Adrenal gland (tissue), 12 donors: ENCODE measurements around the gene SIL1. TPM values are rescaled to one million over a fixed set of nuclear protein-coding genes. Genes with fewer than 3 reads are reported as not detected.
A peak's percentile ranks its signal among the peaks of the same experiment; 100 is the strongest.

Source experiments
- DNase-seq, 7 donors: peaks; one replicate each; pipeline ENCODE4 v3.0.0-alpha.2; 2019 to 2020
- H3K27ac ChIP-seq, 5 donors: fragments of 200-600 bp; sonication (generic) in 4 of 5; 1 replicate in 3 of 5; 2 replicates in 2 of 5; pipeline versions ENCODE4 v1.5.1 to v1.8.0; 2016 to 2020; ENCODE audit warnings: mild to moderate bottlenecking in 1 of 5
- H3K27me3 ChIP-seq: fragments of 200-600 bp; 2 replicates; pipeline ENCODE4 v1.8.0; 2021
- H3K36me3 ChIP-seq, 2 donors: fragments of 200-600 bp; replicated peaks in 1 of 2; 1 replicate in 1 of 2; 2 replicates in 1 of 2; pipeline versions ENCODE4 v1.5.1 to v1.8.0; 2018 to 2022
- H3K4me1 ChIP-seq, 2 donors: fragments of 200-600 bp; replicated peaks in 1 of 2; 1 replicate in 1 of 2; 2 replicates in 1 of 2; pipeline versions ENCODE4 v1.5.1 to v1.8.0; 2018 to 2021
- H3K4me3 ChIP-seq, 4 donors: fragments of 200-600 bp; sonication (generic) in 3 of 4; one replicate each; pipeline ENCODE4 v1.5.1; 2016 to 2018
- H3K9me3 ChIP-seq, 3 donors: fragments of 200-600 bp; sonication (generic) in 1 of 3; replicated peaks in 1 of 3; 1 replicate in 2 of 3; 2 replicates in 1 of 3; pipeline versions ENCODE4 v1.5.1 to v1.8.0; 2016 to 2021
- CTCF ChIP-seq, 6 experiments: fragments of 450-650 bp in 4 of 6; fragments of 200-600 bp in 2 of 6; sonication (generic) in 1 of 6; IDR thresholded peaks; 1 replicate in 5 of 6; 2 replicates in 1 of 6; pipeline versions ENCODE4 v1.5.1 to v1.8.0; 2016 to 2021; ENCODE audit warnings: antibody characterized with exemption in 6 of 6, mild to moderate bottlenecking in 2 of 6, moderate library complexity in 1 of 6
- POLR2A ChIP-seq, 2 donors: fragments of 450-650 bp; IDR thresholded peaks; one replicate each; pipeline ENCODE4 v1.6.1; 2017; ENCODE audit warnings: antibody characterized with exemption in 2 of 2, mild to moderate bottlenecking in 2 of 2, moderate library complexity in 1 of 2
- WGBS, 4 donors: extraction: QIAGEN DNeasy Blood & Tissue Kit in 2 of 4; methylation state at CpG; one replicate each; pipeline versions ENCODE4 v1.1.5 to v1.1.7; 2013 to 2017; 5-methylcytosine and 5-hydroxymethylcytosine counted together
- intact Hi-C, 2 donors: fragments of 100-400 bp; cut with DNase I; formaldehyde crosslinking; loops; one replicate each; pipeline versions ENCODE4 v1.14.1 to v1.15.0; 2022 to 2023
- polyA plus RNA-seq, 3 donors: library from polyadenylated mRNA; stranded (reverse); fragments of 200-250 nt in 2 of 3; fragments of 350-450 nt in 1 of 3; fragmentation: Illumina TruSeq in 1 of 3; extraction: RNeasy Lipid Tissue Mini Kit (QIAGEN cat#74804) in 1 of 3; gene quantifications; one replicate each; pipeline ENCODE4 v1.2.3, GENCODE V29; 2013 to 2014
- total RNA-seq, 9 donors: library from RNA; depleted of rRNA in 4 of 9; stranded (reverse); fragments of >200 nt in 4 of 9; fragments of 120-200 nt in 1 of 9; fragmentation: NEBNext Ultra II Directional in 1 of 9; extraction: Animal tissue kit (Norgen Biotek cat#: 25700) in 1 of 9; gene quantifications; one replicate each; pipeline versions ENCODE4 v1.1.0 to v1.2.4, GENCODE V29; 2013 to 2023
- donor health status: healthy with polysubstance abuse.
- donor health status: Bipolar disorder and iron deficiency.
- donor health status: DM: yes; HTN: yes; CAD: no.
- donor health status: DM: no; HTN: no; CAD: no.
- donor health status: DM: no; HTN: no; CAD: no.
- donor health status: DM: yes; HTN: yes; CAD: no.

The SIL1 gene
- total and polyA plus RNA-seq, 12 donors = 81.9 to 313 (median 142) TPM

- Histone ChIP-seq H3K9me3 (no peaks in the 10 kb centered on the region), H3K4me1 (peaks cover 7 to 19% of the 10 kb centered on the region in 2 donors), H3K27ac (peak overlapping the region in 2 of 5 donors; percentile 6 to 36), H3K4me3 (no peak overlapping the region), H3K36me3 (no peaks in the 10 kb centered on the region), H3K27me3 (no peaks in the 10 kb centered on the region)
- TF ChIP-seq POLR2A (IDR thresholded peaks at IDR 0.05) (no peak), CTCF (IDR thresholded peaks at IDR 0.05) (no peak)
- DNase-seq = peak in 3 of 7 donors; percentile 9 to 20 (median 11)
- intact Hi-C loops = no loop called here
- WGBS, 4 donors = 91 to 97% (median 93%) methylated on average over 4 of the region's 4 CpGs
Observed at GRCh38 chr5:138990986-138991590, 207.1 kb downstream of the SIL1 start.

- Histone ChIP-seq H3K27ac (peak overlapping the region; percentile 53 to 80 (median 66)), H3K27me3 (no peaks in the 10 kb centered on the region), H3K9me3 (no peaks in the 10 kb centered on the region), H3K4me1 (peaks cover 7 to 28% of the 10 kb centered on the region in 2 donors), H3K36me3 (no peaks in the 10 kb centered on the region), H3K4me3 (no peak overlapping the region)
- WGBS, 4 donors = 53 to 82% (median 64%) methylated on average over 5 to 6 of the region's 6 CpGs
- intact Hi-C loops = no loop called here
- no peak for TF ChIP-seq CTCF (IDR thresholded peaks at IDR 0.05)
- TF ChIP-seq POLR2A (IDR thresholded peaks at IDR 0.05) = peak in 1 of 2 donors; percentile 50
- peak; percentile 63 to 89 (median 84) for DNase-seq
Observed at GRCh38 chr5:138989720-138990119, 208.4 kb downstream of the SIL1 start.

GRCh38 chr5:138986186-138986800 is 211.9 kb downstream of the SIL1 start:
- H3K27me3 ChIP-seq = no peaks in the 10 kb centered on the region
- no peak for TF ChIP-seq POLR2A (IDR thresholded peaks at IDR 0.05)
- TF ChIP-seq CTCF (IDR thresholded peaks at IDR 0.05) = no peak
- H3K27ac ChIP-seq = no peak overlapping the region
- H3K36me3 ChIP-seq = no peaks in the 10 kb centered on the region
- no peak overlapping the region for H3K4me3 ChIP-seq
- intact Hi-C loops = no loop called here
- WGBS, 4 donors = 66 to 74% (median 69%) methylated on average over 5 of the region's 5 CpGs
- H3K4me1 ChIP-seq = peaks cover 7 to 32% of the 10 kb centered on the region in 2 donors
- peak in 1 of 7 donors; percentile 41 for DNase-seq
- H3K9me3 ChIP-seq = no peaks in the 10 kb centered on the region

GRCh38 chr5:138985683-138986082 is 212.5 kb downstream of the SIL1 start:
- Histone ChIP-seq H3K4me1 (peaks cover 7 to 28% of the 10 kb centered on the region in 2 donors), H3K27me3 (no peaks in the 10 kb centered on the region), H3K4me3 (no peak overlapping the region), H3K9me3 (no peaks in the 10 kb centered on the region), H3K36me3 (no peaks in the 10 kb centered on the region), H3K27ac (no peak overlapping the region)
- no peak for TF ChIP-seq POLR2A (IDR thresholded peaks at IDR 0.05)
- TF ChIP-seq CTCF (IDR thresholded peaks at IDR 0.05) = no peak
- WGBS, 4 donors = 78 to 85% (median 83%) methylated on average over 2 to 6 of the region's 6 CpGs
- intact Hi-C loops = no loop called here
- peak in 1 of 7 donors; percentile 50 for DNase-seq
